Mesendoderm (in vitro differentiated cells): ENCODE measurements around the gene COL6A3.

Experiments used
- DNase-seq: peaks from one replicate; pipeline ENCODE4 v3.0.0; 2013
- H2AK5ac ChIP-seq: 2 replicates; pipeline ENCODE4 v1.6.1; 2013; ENCODE audit warnings: low read length, inconsistent platforms
- H2BK120ac ChIP-seq: 2 replicates; pipeline ENCODE4 v1.6.1; 2013; ENCODE audit warnings: low read depth, mild to moderate bottlenecking, low read length, moderate library complexity, mixed read lengths
- H2BK15ac ChIP-seq: replicated peaks from 2 replicates; pipeline ENCODE4 v1.6.1; 2013; ENCODE audit warnings: low read depth, mild to moderate bottlenecking, moderate library complexity
- H2BK5ac ChIP-seq: 2 replicates; pipeline ENCODE4 v1.6.1; 2013; ENCODE audit warnings: low read length, inconsistent platforms
- H3K18ac ChIP-seq: 2 replicates; pipeline ENCODE4 v1.6.1; 2013; ENCODE audit warnings: mild to moderate bottlenecking, low read length, mixed read lengths
- H3K23ac ChIP-seq: one replicate; pipeline ENCODE4 v1.6.1; 2013; ENCODE audit warnings: low read length
- H3K27ac ChIP-seq: 2 replicates; pipeline ENCODE4 v1.5.1; 2013; ENCODE audit warnings: low read depth, mild to moderate bottlenecking, inconsistent platforms, low read length, moderate library complexity
- H3K27me3 ChIP-seq: 2 replicates; pipeline ENCODE4 v1.6.1; 2013; ENCODE audit warnings: low read length, control low read depth, mild to moderate bottlenecking, inconsistent platforms; ENCODE audit not compliant: insufficient read depth, poor library complexity
- H3K36me3 ChIP-seq: 2 replicates; pipeline ENCODE4 v1.6.1; 2013; ENCODE audit warnings: low read length, inconsistent platforms; ENCODE audit not compliant: control insufficient read depth, insufficient read depth
- H3K4ac ChIP-seq: one replicate; pipeline ENCODE4 v1.6.1; 2013; ENCODE audit warnings: low read depth, mild to moderate bottlenecking, low read length, moderate library complexity
- H3K4me1 ChIP-seq: 2 replicates; pipeline ENCODE4 v1.6.1; 2013; ENCODE audit warnings: low read depth, low read length, inconsistent platforms; ENCODE audit not compliant: control insufficient read depth
- H3K4me2 ChIP-seq: 2 replicates; pipeline ENCODE4 v1.6.1; 2013; ENCODE audit warnings: low read length
- H3K4me3 ChIP-seq: 2 replicates; pipeline ENCODE4 v1.5.1; 2013; ENCODE audit warnings: mild to moderate bottlenecking, low read length
- H3K56ac ChIP-seq: one replicate; pipeline ENCODE4 v1.6.1; 2013; ENCODE audit warnings: low read length
- H3K79me1 ChIP-seq: 2 replicates; pipeline ENCODE4 v1.6.1; 2013; ENCODE audit warnings: low read length, inconsistent platforms
- H3K79me2 ChIP-seq: 2 replicates; pipeline ENCODE4 v1.6.1; 2013; ENCODE audit warnings: mild to moderate bottlenecking, low read length; ENCODE audit not compliant: control insufficient read depth, insufficient read depth
- H3K9ac ChIP-seq: 2 replicates; pipeline ENCODE4 v1.6.1; 2013; ENCODE audit warnings: low read length, inconsistent platforms
- H4K5ac ChIP-seq: one replicate; pipeline ENCODE4 v1.6.1; 2013; ENCODE audit warnings: low read length
- H4K8ac ChIP-seq: one replicate; pipeline ENCODE4 v1.6.1; 2013; ENCODE audit warnings: low read depth, mild to moderate bottlenecking, control low read depth, low read length, moderate library complexity
- WGBS: extraction: QIAGEN DNeasy Blood & Tissue Kit; methylation state at CpG from one replicate; pipeline ENCODE4 v1.1.7; 2013; ENCODE audit warnings: low lambda C conversion rate, missing lambda C conversion rate; ENCODE audit not compliant: insufficient coverage; ENCODE audit errors: extremely low coverage; 5-methylcytosine and 5-hydroxymethylcytosine counted together

Gene COL6A3

GRCh38 chr2:237456200-237456843 lies 42.4 kb upstream of the COL6A3 start:
- no peak overlapping the region for H3K18ac ChIP-seq
- no peak overlapping the region for H4K5ac ChIP-seq
- no peaks in the 10 kb centered on the region for H3K79me1 ChIP-seq
- H3K4me2 ChIP-seq: no peak overlapping the region
- H3K4me1 ChIP-seq: no peaks in the 10 kb centered on the region
- DNase-seq: no peak
- no peaks in the 10 kb centered on the region for H3K27me3 ChIP-seq
- no peaks in the 10 kb centered on the region for H3K79me2 ChIP-seq
- no peak overlapping the region for H3K23ac ChIP-seq
- no peak overlapping the region for H2AK5ac ChIP-seq
- no peak overlapping the region for H3K9ac ChIP-seq
- no peak overlapping the region for H3K56ac ChIP-seq
- H3K4me3 ChIP-seq: no peak overlapping the region
- H3K27ac ChIP-seq: no peak overlapping the region
- H4K8ac ChIP-seq: no peak overlapping the region
- no peaks in the 10 kb centered on the region for H3K36me3 ChIP-seq
- H2BK15ac ChIP-seq: no peak overlapping the region
- H2BK5ac ChIP-seq: no peak overlapping the region
- no CpG with 5 or more reads among the region's 11 CpGs for WGBS
- no peak overlapping the region for H2BK120ac ChIP-seq
- H3K4ac ChIP-seq: no peak overlapping the region

GRCh38 chr2:237455764-237456163 lies 41.8 kb upstream of the COL6A3 start:
- Histone ChIP-seq H2AK5ac (no peak overlapping the region), H3K79me1 (no peaks in the 10 kb centered on the region), H4K8ac (no peak overlapping the region), H3K27ac (no peak overlapping the region), H2BK5ac (no peak overlapping the region), H3K56ac (no peak overlapping the region), H2BK15ac (no peak overlapping the region), H3K4me1 (no peaks in the 10 kb centered on the region), H3K79me2 (no peaks in the 10 kb centered on the region), H3K36me3 (no peaks in the 10 kb centered on the region), H3K9ac (no peak overlapping the region), H3K4me2 (no peak overlapping the region), H3K4ac (no peak overlapping the region), H3K18ac (no peak overlapping the region), H4K5ac (no peak overlapping the region), H3K27me3 (no peaks in the 10 kb centered on the region), H2BK120ac (no peak overlapping the region), H3K23ac (no peak overlapping the region), H3K4me3 (no peak overlapping the region)
- no peak for DNase-seq
- no CpG with 5 or more reads among the region's 5 CpGs for WGBS

GRCh38 chr2:237453671-237454070 lies 39.7 kb upstream of the COL6A3 start:
- Histone ChIP-seq H3K27ac (no peak overlapping the region), H3K56ac (no peak overlapping the region), H3K36me3 (no peaks in the 10 kb centered on the region), H4K5ac (no peak overlapping the region), H2BK15ac (no peak overlapping the region), H3K18ac (no peak overlapping the region), H2BK120ac (no peak overlapping the region), H3K4me1 (no peaks in the 10 kb centered on the region), H3K4me3 (no peak overlapping the region), H3K79me2 (no peaks in the 10 kb centered on the region), H3K9ac (no peak overlapping the region), H3K23ac (no peak overlapping the region), H2AK5ac (no peak overlapping the region), H4K8ac (no peak overlapping the region), H3K79me1 (no peaks in the 10 kb centered on the region), H3K4ac (no peak overlapping the region), H3K4me2 (no peak overlapping the region), H3K27me3 (no peaks in the 10 kb centered on the region), H2BK5ac (no peak overlapping the region)
- WGBS: no CpG with 5 or more reads among the region's 3 CpGs
- no peak for DNase-seq

- DNase-seq: no peak
- Histone ChIP-seq H3K23ac (no peak overlapping the region), H3K79me1 (no peaks in the 10 kb centered on the region), H2BK15ac (no peak overlapping the region), H2BK5ac (no peak overlapping the region), H3K4me3 (no peak overlapping the region), H3K18ac (no peak overlapping the region), H3K4ac (no peak overlapping the region), H3K4me2 (no peak overlapping the region), H3K9ac (no peak overlapping the region), H3K79me2 (no peaks in the 10 kb centered on the region), H4K8ac (no peak overlapping the region), H2AK5ac (no peak overlapping the region), H4K5ac (no peak overlapping the region), H3K56ac (no peak overlapping the region), H3K27me3 (no peaks in the 10 kb centered on the region), H3K36me3 (no peaks in the 10 kb centered on the region), H3K4me1 (no peaks in the 10 kb centered on the region), H2BK120ac (no peak overlapping the region), H3K27ac (no peak overlapping the region)
- no CpG with 5 or more reads among the region's 3 CpGs for WGBS
Measured at GRCh38 chr2:237452861-237453260, 38.9 kb upstream of the COL6A3 start.

GRCh38 chr2:237451643-237452469 lies 37.9 kb upstream of the COL6A3 start:
- Histone ChIP-seq H3K79me1 (no peaks in the 10 kb centered on the region), H2BK15ac (no peak overlapping the region), H3K27me3 (no peaks in the 10 kb centered on the region), H3K27ac (no peak overlapping the region), H3K23ac (no peak overlapping the region), H3K79me2 (no peaks in the 10 kb centered on the region), H3K9ac (no peak overlapping the region), H3K4ac (no peak overlapping the region), H3K36me3 (no peaks in the 10 kb centered on the region), H4K8ac (no peak overlapping the region), H3K4me3 (no peak overlapping the region), H3K18ac (no peak overlapping the region), H2BK120ac (no peak overlapping the region), H3K4me2 (no peak overlapping the region), H3K56ac (peak overlapping the region; percentile 68), H3K4me1 (no peaks in the 10 kb centered on the region), H2AK5ac (no peak overlapping the region), H4K5ac (no peak overlapping the region), H2BK5ac (no peak overlapping the region)
- WGBS: no CpG with 5 or more reads among the region's 20 CpGs
- peak; percentile 66 for DNase-seq
